GM18505 (cell line): ENCODE data around the gene POP7.
A peak's percentile ranks its signal among the peaks of the same experiment; 100 is the strongest.
"Not testable (repeated sequence)": the region's sequence is repeated elsewhere in the genome, so short reads cannot be mapped to it uniquely, and the experiment has no call there.

ENCODE experiments used
- ATAC-seq: cut with Tn5 transposase; IDR thresholded peaks from one replicate; pipeline ENCODE4 v1.9.1; 2021; ENCODE audit not compliant: unreplicated experiment
- POLR2A ChIP-seq: IDR thresholded peaks from 4 replicates; pipeline ENCODE4 v1.6.1; 2011; ENCODE audit warnings: borderline replicate concordance; ENCODE audit not compliant: insufficient read depth, insufficient read length; ENCODE audit errors: extremely low read depth

POP7 gene

GRCh38 chr7:100705753-100706671 is at the start of gene POP7:
TSS of gene POP7 (plus strand) at chr7:100706121. CDS start at chr7:100706831, 710 bp downstream.
- peak; percentile 90 for ATAC-seq

GRCh38 chr7:100662194-100662776 is 43.6 kb upstream of the POP7 start:
- not testable (repeated sequence) for ATAC-seq

More at GRCh38 chr7:100705753-100706671, at the start of gene POP7:
- TF ChIP-seq POLR2A, result peak; percentile 85

- no peak for ATAC-seq
- no peak for TF ChIP-seq POLR2A
Measured at GRCh38 chr7:100665168-100665726, 40.7 kb upstream of the POP7 start.

- no peak for ATAC-seq
- TF ChIP-seq POLR2A, result no peak
Measured at GRCh38 chr7:100667331-100668068, 38.4 kb upstream of the POP7 start.

GRCh38 chr7:100668069-100668449 is 37.9 kb upstream of the POP7 start:
- no peak for ATAC-seq
- no peak for TF ChIP-seq POLR2A

- not testable (repeated sequence) for ATAC-seq
Measured at GRCh38 chr7:100669106-100669505, 36.8 kb upstream of the POP7 start.

- TF ChIP-seq POLR2A, result no peak
- ATAC-seq, result no peak
Measured at GRCh38 chr7:100670074-100670473, 35.8 kb upstream of the POP7 start.

GRCh38 chr7:100671353-100672327 is 34.3 kb upstream of the POP7 start:
- no peak for TF ChIP-seq POLR2A
- ATAC-seq, result no peak

GRCh38 chr7:100673302-100673941 is 32.5 kb upstream of the POP7 start, which contains the start of gene GNB2:
TSS of gene GNB2 (plus strand) at chr7:100673740. CDS start at chr7:100676266, 2,526 bp downstream.
- ATAC-seq, result peak; percentile 48
- peak; percentile 49 for TF ChIP-seq POLR2A

GRCh38 chr7:100673942-100674410 is 31.9 kb upstream of the POP7 start:
- no peak for TF ChIP-seq POLR2A
- no peak for ATAC-seq

GRCh38 chr7:100674411-100675104 is 31.4 kb upstream of the POP7 start:
- TF ChIP-seq POLR2A, result no peak

More at GRCh38 chr7:100674411-100675104, 31.4 kb upstream of the POP7 start:
- no peak for ATAC-seq
